Stimulated activated CD8-positive, alpha-beta memory T cell treated with anti-CD3 and anti-CD28 coated beads, Interleukin-15, amount 100 ng/mL, for 1 hour (primary cell): ENCODE measurements around the gene RAB3IL1.

Experiments used
- DNase-seq: peaks from one replicate; pipeline ENCODE4 v3.0.0-alpha.2; 2020; ENCODE audit warnings: low read depth

The RAB3IL1 gene

GRCh38 chr11:61904539-61905048 lies 12.8 kb downstream of the RAB3IL1 start:
- no peak for DNase-seq

GRCh38 chr11:61903845-61904244 lies 13.5 kb downstream of the RAB3IL1 start:
- DNase-seq = no peak

GRCh38 chr11:61902313-61902712 lies 15.1 kb downstream of the RAB3IL1 start:
- DNase-seq = no peak

GRCh38 chr11:61901397-61901796 lies 16.0 kb downstream of the RAB3IL1 start:
- DNase-seq = no peak

GRCh38 chr11:61900251-61900650 lies 17.1 kb downstream of the RAB3IL1 start:
- DNase-seq = no peak

GRCh38 chr11:61899146-61899841 lies 18.1 kb downstream of the RAB3IL1 start:
- peak; percentile 88 for DNase-seq

GRCh38 chr11:61898247-61898582 lies 19.2 kb downstream of the RAB3IL1 start:
- no peak for DNase-seq

- DNase-seq = peak; percentile 66
Measured at GRCh38 chr11:61897387-61898246, 19.7 kb downstream of the RAB3IL1 start.

GRCh38 chr11:61896665-61897386 lies 20.5 kb downstream of the RAB3IL1 start:
- DNase-seq = no peak

GRCh38 chr11:61895718-61896059 lies 21.7 kb downstream of the RAB3IL1 start:
- no peak for DNase-seq

- no peak for DNase-seq
Measured at GRCh38 chr11:61895046-61895717, 22.2 kb downstream of the RAB3IL1 start.

GRCh38 chr11:61893981-61894380 lies 23.4 kb downstream of the RAB3IL1 start:
- DNase-seq = no peak

- no peak for DNase-seq
Measured at GRCh38 chr11:61892085-61892370, 25.3 kb downstream of the RAB3IL1 start.

- peak; percentile 19 for DNase-seq
Measured at GRCh38 chr11:61891331-61892084, 25.9 kb downstream of the RAB3IL1 start, which contains the start of gene FADS3. Gene FADS3, minus strand, starts transcription at chr11:61891545. Its CDS starts 164 bp downstream, at chr11:61891381.

GRCh38 chr11:61890529-61891330 lies 26.6 kb downstream of the RAB3IL1 start:
- no peak for DNase-seq

GRCh38 chr11:61889831-61890230 lies 27.5 kb downstream of the RAB3IL1 start:
- no peak for DNase-seq

GRCh38 chr11:61888590-61888989 lies 28.8 kb downstream of the RAB3IL1 start:
- no peak for DNase-seq

GRCh38 chr11:61887839-61888494 lies 29.4 kb downstream of the RAB3IL1 start:
- DNase-seq = no peak

- no peak for DNase-seq
Measured at GRCh38 chr11:61886643-61887042, 30.7 kb downstream of the RAB3IL1 start.
